K562 (cell line): ENCODE measurements around the gene CCDC87. TPM values are rescaled to one million over a fixed set of nuclear protein-coding genes. Genes with fewer than 3 reads are reported as not detected.

Experiments
- CBX1 ChIP-seq: sonication (generic); IDR thresholded peaks from 2 replicates; pipeline ENCODE4 v1.6.1; 2016; ENCODE audit warnings: antibody characterized with exemption, low read depth, mild to moderate bottlenecking
- KLF10 ChIP-seq: fragments of 250-450 bp; sonication (Bioruptor Pico); IDR thresholded peaks from 2 replicates; pipeline ENCODE4 v1.6.1; 2021; ENCODE audit warnings: matching md5 sums
- MIER1 ChIP-seq: fragments of 450-650 bp; IDR thresholded peaks from 2 replicates; pipeline ENCODE4 v1.6.1; 2016; ENCODE audit warnings: antibody characterized with exemption, mild to moderate bottlenecking, low read depth
- POLR2A ChIP-seq: fragments of 450-650 bp; conservative IDR thresholded peaks from 2 replicates; pipeline ENCODE4 v1.6.1; 2016
- PYGO2 ChIP-seq: fragments of 450-650 bp; IDR thresholded peaks from 2 replicates; pipeline ENCODE4 v1.6.1; 2016; ENCODE audit warnings: mild to moderate bottlenecking, missing genetic modification characterization, moderate library complexity, missing compliant biosample characterization
- RB1 ChIP-seq: fragments of 450-650 bp; IDR thresholded peaks from 2 replicates; pipeline ENCODE4 v1.6.1; 2017; ENCODE audit warnings: low read depth, mild to moderate bottlenecking
- SAFB2 ChIP-seq: fragments of 200-400 bp; formaldehyde crosslinking; IDR thresholded peaks from 2 replicates; pipeline ENCODE4 v1.6.1; 2018; ENCODE audit warnings: borderline replicate concordance, low read length, low read depth, moderate library complexity; ENCODE audit not compliant: severe bottlenecking
- SMARCA4 ChIP-seq: fragments of 450-650 bp; IDR thresholded peaks from 2 replicates; pipeline ENCODE4 v1.6.1; 2016
- SOX6 ChIP-seq: fragments of 450-650 bp; IDR thresholded peaks from 2 replicates; pipeline ENCODE4 v1.6.1; 2014; ENCODE audit warnings: mild to moderate bottlenecking
- SRF ChIP-seq, 2 experiments: fragments of 250-450, 450-650 bp in 1 of 2; sonication (Bioruptor Pico) in 1 of 2; sonication (generic) in 1 of 2; formaldehyde crosslinking; IDR thresholded peaks; 2 replicates each; pipeline versions ENCODE4 v1.5.0 to v1.5.1; 2020 to 2022; ENCODE audit warnings: mild to moderate bottlenecking in 1 of 2, missing genetic modification reagents in 1 of 2
- TAF9B ChIP-seq: fragments of 450-650 bp; IDR thresholded peaks from 2 replicates; pipeline ENCODE4 v1.6.1; 2018; ENCODE audit warnings: mild to moderate bottlenecking; ENCODE audit not compliant: partially characterized antibody
- ZBTB7A ChIP-seq: IDR thresholded peaks from 2 replicates; pipeline ENCODE4 v1.6.1; 2011; ENCODE audit warnings: low read depth, mild to moderate bottlenecking, low read length, moderate library complexity, borderline replicate concordance; ENCODE audit not compliant: control insufficient read depth
- polyA plus RNA-seq, 8 experiments: library from polyadenylated mRNA; depleted of rRNA in 4 of 8; stranded (reverse) in 5 of 8; unstranded in 3 of 8; fragments of >200 nt; fragmentation: Nextera tagmentation in 2 of 8; fragmentation: Illumina TruSeq in 1 of 8; extraction: Ambion mirVana in 2 of 8; extraction: Trizol in 1 of 8; gene quantifications; 2 replicates each; pipeline versions ENCODE4 v1.2.1 to v1.2.3, GENCODE V29; 2011 to 2014; ENCODE audit warnings: inconsistent platforms in 1 of 8, missing spikeins in 1 of 8
- total RNA-seq, 7 experiments: library from RNA; depleted of rRNA in 6 of 7; stranded (reverse); fragments of >200 nt in 6 of 7; fragmentation: Illumina TruSeq in 2 of 7; extraction: Trizol in 2 of 7; gene quantifications; 2 replicates each; pipeline versions ENCODE4 v1.2.1 to v1.2.3, GENCODE V29; 2011 to 2021; ENCODE audit warnings: low replicate concordance in 1 of 7
- TF ChIP-seq, protein P1 (sequence below), 2 experiments: fragments of 450-650 bp; formaldehyde crosslinking in 1 of 2; IDR thresholded peaks; 2 replicates each; pipeline versions ENCODE4 v1.4.0 to v1.6.1; 2014 to 2020; ENCODE audit warnings: mild to moderate bottlenecking in 2 of 2, borderline replicate concordance in 1 of 2, low read depth in 1 of 2
- TF ChIP-seq, protein P2 (sequence below): fragments of 250-450 bp; sonication (Bioruptor Pico); IDR thresholded peaks from 2 replicates; pipeline ENCODE4 v1.4.0; 2020; ENCODE audit warnings: borderline replicate concordance
- TF ChIP-seq, protein P3 (sequence below): fragments of 250-450 bp; sonication (Bioruptor Pico); IDR thresholded peaks from 2 replicates; pipeline ENCODE4 v1.6.1; 2021; ENCODE audit warnings: mild to moderate bottlenecking
- TF ChIP-seq, protein P4 (sequence below): fragments of 450-650 bp; IDR thresholded peaks from 2 replicates; pipeline ENCODE4 v1.6.1; 2016; ENCODE audit warnings: low read depth, mild to moderate bottlenecking, moderate library complexity

Gene CCDC87
- total and polyA plus RNA-seq, 9 of the 15 experiments (the other 6 are each of a cell fraction or from before 2014, with no cell fraction given) = 0.03 to 0.44 (median 0.15) TPM; not detected in 1

GRCh38 chr11:66638177-66639065 is 45.6 kb upstream of the CCDC87 start, which contains the start of gene RBM4 (continued):
- TF ChIP-seq, protein P1, sequence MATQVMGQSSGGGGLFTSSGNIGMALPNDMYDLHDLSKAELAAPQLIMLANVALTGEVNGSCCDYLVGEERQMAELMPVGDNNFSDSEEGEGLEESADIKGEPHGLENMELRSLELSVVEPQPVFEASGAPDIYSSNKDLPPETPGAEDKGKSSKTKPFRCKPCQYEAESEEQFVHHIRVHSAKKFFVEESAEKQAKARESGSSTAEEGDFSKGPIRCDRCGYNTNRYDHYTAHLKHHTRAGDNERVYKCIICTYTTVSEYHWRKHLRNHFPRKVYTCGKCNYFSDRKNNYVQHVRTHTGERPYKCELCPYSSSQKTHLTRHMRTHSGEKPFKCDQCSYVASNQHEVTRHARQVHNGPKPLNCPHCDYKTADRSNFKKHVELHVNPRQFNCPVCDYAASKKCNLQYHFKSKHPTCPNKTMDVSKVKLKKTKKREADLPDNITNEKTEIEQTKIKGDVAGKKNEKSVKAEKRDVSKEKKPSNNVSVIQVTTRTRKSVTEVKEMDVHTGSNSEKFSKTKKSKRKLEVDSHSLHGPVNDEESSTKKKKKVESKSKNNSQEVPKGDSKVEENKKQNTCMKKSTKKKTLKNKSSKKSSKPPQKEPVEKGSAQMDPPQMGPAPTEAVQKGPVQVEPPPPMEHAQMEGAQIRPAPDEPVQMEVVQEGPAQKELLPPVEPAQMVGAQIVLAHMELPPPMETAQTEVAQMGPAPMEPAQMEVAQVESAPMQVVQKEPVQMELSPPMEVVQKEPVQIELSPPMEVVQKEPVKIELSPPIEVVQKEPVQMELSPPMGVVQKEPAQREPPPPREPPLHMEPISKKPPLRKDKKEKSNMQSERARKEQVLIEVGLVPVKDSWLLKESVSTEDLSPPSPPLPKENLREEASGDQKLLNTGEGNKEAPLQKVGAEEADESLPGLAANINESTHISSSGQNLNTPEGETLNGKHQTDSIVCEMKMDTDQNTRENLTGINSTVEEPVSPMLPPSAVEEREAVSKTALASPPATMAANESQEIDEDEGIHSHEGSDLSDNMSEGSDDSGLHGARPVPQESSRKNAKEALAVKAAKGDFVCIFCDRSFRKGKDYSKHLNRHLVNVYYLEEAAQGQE (IDR thresholded peaks at IDR 0.05; ENCODE audit: borderline replicate concordance) = no peak
- TF ChIP-seq, protein P1 (CRISPR knock-in tag; IDR thresholded peaks at IDR 0.05; ENCODE audit: low read depth) = 0 out of 2 replicates have a peak, but pooled peaks have one; percentile 20
- TF ChIP-seq PYGO2 (tag) (0 out of 2 replicates have a peak, but pooled peaks have one; percentile 26), RB1 (peak; percentile 72), SRF (CRISPR knock-in tag; IDR thresholded peaks at IDR 0.05) (peak; percentile 14 to 48; a peak in 1 of 4 replicates), KLF10 (no peak), ZBTB7A (peak; percentile 45; the same call in 1 of the 2 replicates), SAFB2 (no peak), CBX1 (peak; percentile 59; the same call in 1 of the 2 replicates), POLR2A (peak; percentile 96), SMARCA4 (0 out of 2 replicates have a peak, but pooled peaks have one; percentile 26), SOX6 (0 out of 2 replicates have a peak, but pooled peaks have one; percentile 6), TAF9B (peak; percentile 69), MIER1 (no peak)
- TF ChIP-seq, protein P2, sequence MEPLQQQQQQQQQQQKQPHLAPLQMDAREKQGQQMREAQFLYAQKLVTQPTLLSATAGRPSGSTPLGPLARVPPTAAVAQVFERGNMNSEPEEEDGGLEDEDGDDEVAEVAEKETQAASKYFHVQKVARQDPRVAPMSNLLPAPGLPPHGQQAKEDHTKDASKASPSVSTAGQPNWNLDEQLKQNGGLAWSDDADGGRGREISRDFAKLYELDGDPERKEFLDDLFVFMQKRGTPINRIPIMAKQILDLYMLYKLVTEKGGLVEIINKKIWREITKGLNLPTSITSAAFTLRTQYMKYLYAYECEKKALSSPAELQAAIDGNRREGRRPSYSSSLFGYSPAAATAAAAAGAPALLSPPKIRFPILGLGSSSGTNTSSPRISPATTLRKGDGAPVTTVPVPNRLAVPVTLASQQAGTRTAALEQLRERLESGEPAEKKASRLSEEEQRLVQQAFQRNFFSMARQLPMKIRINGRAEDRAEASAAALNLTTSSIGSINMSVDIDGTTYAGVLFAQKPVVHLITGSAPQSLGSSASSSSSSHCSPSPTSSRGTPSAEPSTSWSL (CRISPR knock-in tag) = no peak
- TF ChIP-seq, protein P3, sequence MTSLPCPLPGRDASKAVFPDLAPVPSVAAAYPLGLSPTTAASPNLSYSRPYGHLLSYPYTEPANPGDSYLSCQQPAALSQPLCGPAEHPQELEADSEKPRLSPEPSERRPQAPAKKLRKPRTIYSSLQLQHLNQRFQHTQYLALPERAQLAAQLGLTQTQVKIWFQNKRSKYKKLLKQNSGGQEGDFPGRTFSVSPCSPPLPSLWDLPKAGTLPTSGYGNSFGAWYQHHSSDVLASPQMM = no peak
- TF ChIP-seq, protein P4, sequence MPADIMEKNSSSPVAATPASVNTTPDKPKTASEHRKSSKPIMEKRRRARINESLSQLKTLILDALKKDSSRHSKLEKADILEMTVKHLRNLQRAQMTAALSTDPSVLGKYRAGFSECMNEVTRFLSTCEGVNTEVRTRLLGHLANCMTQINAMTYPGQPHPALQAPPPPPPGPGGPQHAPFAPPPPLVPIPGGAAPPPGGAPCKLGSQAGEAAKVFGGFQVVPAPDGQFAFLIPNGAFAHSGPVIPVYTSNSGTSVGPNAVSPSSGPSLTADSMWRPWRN = no peak
